GM18868 (cell line): Measurements from ENCODE around the gene MET.
A peak's percentile ranks its signal among the peaks of the same experiment; 100 is the strongest.
"Not testable (repeated sequence)": the region's sequence is repeated elsewhere in the genome, so short reads cannot be mapped to it uniquely, and the experiment has no call there.

ENCODE experiments used
- ATAC-seq: cut with Tn5 transposase; IDR thresholded peaks from one replicate; pipeline ENCODE4 v1.9.1; 2021; ENCODE audit warnings: mild to moderate bottlenecking, moderate library complexity; ENCODE audit not compliant: unreplicated experiment

Gene MET

GRCh38 chr7:116671681-116672595 is at the start of gene MET:
MET (plus strand) TSS chr7:116672196; CDS start chr7:116699085, 26,889 bp downstream.
- ATAC-seq, result peak; percentile 91

- no peak for ATAC-seq
These were observed 45.1 kb upstream of the MET start for GRCh38 chr7:116626886-116627285.

- ATAC-seq, result no peak
These were observed 42.9 kb upstream of the MET start for GRCh38 chr7:116629051-116629463.

- peak; percentile 91 for ATAC-seq
These were observed 41.6 kb upstream of the MET start for GRCh38 chr7:116630357-116630756.

GRCh38 chr7:116630932-116631671 is 40.9 kb upstream of the MET start:
- no peak for ATAC-seq

GRCh38 chr7:116631676-116632075 is 40.3 kb upstream of the MET start:
- no peak for ATAC-seq

GRCh38 chr7:116632384-116632783 is 39.6 kb upstream of the MET start:
- ATAC-seq, result no peak

GRCh38 chr7:116633131-116633988 is 38.6 kb upstream of the MET start:
- peak; percentile 62 for ATAC-seq

GRCh38 chr7:116636997-116637396 is 35.0 kb upstream of the MET start:
- ATAC-seq, result no peak

- ATAC-seq, result not testable (repeated sequence)
These were observed 33.4 kb upstream of the MET start for GRCh38 chr7:116638592-116638991.

GRCh38 chr7:116641551-116642153 is 30.3 kb upstream of the MET start:
- ATAC-seq, result no peak

GRCh38 chr7:116643148-116643547 is 28.8 kb upstream of the MET start:
- ATAC-seq, result not testable (repeated sequence)

- no peak for ATAC-seq
These were observed 27.4 kb upstream of the MET start for GRCh38 chr7:116644628-116645027.

- no peak for ATAC-seq
These were observed 24.7 kb upstream of the MET start for GRCh38 chr7:116647290-116647689.

- ATAC-seq, result no peak
These were observed 24.1 kb upstream of the MET start for GRCh38 chr7:116647861-116648260.

GRCh38 chr7:116650436-116650835 is 21.6 kb upstream of the MET start:
- no peak for ATAC-seq

GRCh38 chr7:116652793-116653192 is 19.2 kb upstream of the MET start:
- ATAC-seq, result no peak

- no peak for ATAC-seq
These were observed 18.8 kb upstream of the MET start for GRCh38 chr7:116653204-116653603.

- ATAC-seq, result no peak
These were observed 18.4 kb upstream of the MET start for GRCh38 chr7:116653646-116654045.

- not testable (repeated sequence) for ATAC-seq
These were observed 12.7 kb upstream of the MET start for GRCh38 chr7:116659248-116659647.

- no peak for ATAC-seq
These were observed 10.1 kb upstream of the MET start for GRCh38 chr7:116661865-116662264.
